Muscle layer of colon (tissue), 2 donors: ENCODE data around the gene BTBD9.

Experiments used
- H3K27ac ChIP-seq: one replicate; pipeline ENCODE4 v1.7.0; 2013; ENCODE audit warnings: low read depth, mild to moderate bottlenecking, low read length, moderate library complexity
- H3K27me3 ChIP-seq, 2 donors: one replicate each; pipeline ENCODE4 v1.7.0; 2013; ENCODE audit warnings: low read length in 2 of 2, mild to moderate bottlenecking in 2 of 2; ENCODE audit not compliant: insufficient read depth in 2 of 2, control insufficient read depth in 1 of 2
- H3K36me3 ChIP-seq: one replicate; pipeline ENCODE4 v1.7.0; 2013; ENCODE audit warnings: mild to moderate bottlenecking, low read length; ENCODE audit not compliant: insufficient read depth
- H3K4me1 ChIP-seq: one replicate; pipeline ENCODE4 v1.7.0; 2013; ENCODE audit warnings: mild to moderate bottlenecking, low read length; ENCODE audit not compliant: insufficient read depth
- H3K4me3 ChIP-seq, 2 donors: one replicate each; pipeline ENCODE4 v1.7.0; 2013; ENCODE audit warnings: low read length in 2 of 2, low read depth in 1 of 2, mild to moderate bottlenecking in 1 of 2, moderate library complexity in 1 of 2
- H3K9ac ChIP-seq: one replicate; pipeline ENCODE4 v1.7.0; 2013; ENCODE audit warnings: low read length
- H3K9me3 ChIP-seq: one replicate; pipeline ENCODE4 v1.7.0; 2013; ENCODE audit warnings: mild to moderate bottlenecking, low read length
- donor health status: abdominal sarcoma.
- donor health status: Adenocarcinoma of cecum.

Gene BTBD9

GRCh38 chr6:38198219-38198618 lies 441.5 kb downstream of the BTBD9 start:
- no peak overlapping the region for H3K9ac ChIP-seq
- no peak overlapping the region for H3K27ac ChIP-seq
- peaks cover 13% of the 10 kb centered on the region for H3K4me1 ChIP-seq
- H3K27me3 ChIP-seq = no peaks in the 10 kb centered on the region
- no peak overlapping the region for H3K4me3 ChIP-seq
- no peaks in the 10 kb centered on the region for H3K36me3 ChIP-seq
- no peaks in the 10 kb centered on the region for H3K9me3 ChIP-seq

- Histone ChIP-seq H3K27me3 (no peaks in the 10 kb centered on the region), H3K4me1 (peaks cover 13% of the 10 kb centered on the region), H3K9me3 (no peaks in the 10 kb centered on the region), H3K36me3 (no peaks in the 10 kb centered on the region), H3K9ac (no peak overlapping the region), H3K4me3 (no peak overlapping the region), H3K27ac (no peak overlapping the region)
These were observed 444.6 kb downstream of the BTBD9 start for GRCh38 chr6:38195113-38195635.

DNA sequence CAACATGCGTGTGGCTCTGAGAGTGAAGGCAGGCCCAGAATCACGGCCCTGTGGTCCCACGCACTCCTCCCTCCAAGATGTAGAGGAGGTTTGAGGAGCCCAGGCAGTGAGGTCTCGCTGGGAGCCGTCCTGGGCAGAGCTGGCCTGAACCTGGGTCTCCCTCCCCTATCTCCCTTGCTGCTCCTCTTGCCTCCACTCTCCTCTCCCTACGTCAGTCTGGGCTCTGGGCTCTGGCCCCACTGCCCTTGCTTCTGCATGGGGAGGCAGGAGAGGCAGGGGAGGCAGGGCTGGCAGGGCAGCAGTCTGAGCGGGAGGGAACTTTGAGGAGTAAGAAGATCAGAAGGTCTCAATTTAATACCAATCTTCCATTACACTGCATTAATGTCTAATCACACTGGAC lies 445.1 kb downstream of the BTBD9 start:
- Histone ChIP-seq H3K27me3 (no peaks in the 10 kb centered on the region), H3K4me3 (no peak overlapping the region), H3K36me3 (no peaks in the 10 kb centered on the region), H3K9me3 (no peaks in the 10 kb centered on the region), H3K4me1 (peaks cover 13% of the 10 kb centered on the region), H3K9ac (no peak overlapping the region), H3K27ac (no peak overlapping the region)

- no peak overlapping the region for H3K9ac ChIP-seq
- H3K27me3 ChIP-seq = no peaks in the 10 kb centered on the region
- no peak overlapping the region for H3K27ac ChIP-seq
- H3K36me3 ChIP-seq = no peaks in the 10 kb centered on the region
- H3K9me3 ChIP-seq = no peaks in the 10 kb centered on the region
- H3K4me3 ChIP-seq = no peak overlapping the region
- peaks cover 13% of the 10 kb centered on the region for H3K4me1 ChIP-seq
These were observed 445.5 kb downstream of the BTBD9 start for GRCh38 chr6:38194282-38194572.

GRCh38 chr6:38193481-38194281 lies 446.0 kb downstream of the BTBD9 start:
- H3K36me3 ChIP-seq = no peaks in the 10 kb centered on the region
- H3K9ac ChIP-seq = no peak overlapping the region
- no peak overlapping the region for H3K4me3 ChIP-seq
- no peaks in the 10 kb centered on the region for H3K9me3 ChIP-seq
- no peaks in the 10 kb centered on the region for H3K27me3 ChIP-seq
- H3K4me1 ChIP-seq = peaks cover 13% of the 10 kb centered on the region
- H3K27ac ChIP-seq = no peak overlapping the region

DNA sequence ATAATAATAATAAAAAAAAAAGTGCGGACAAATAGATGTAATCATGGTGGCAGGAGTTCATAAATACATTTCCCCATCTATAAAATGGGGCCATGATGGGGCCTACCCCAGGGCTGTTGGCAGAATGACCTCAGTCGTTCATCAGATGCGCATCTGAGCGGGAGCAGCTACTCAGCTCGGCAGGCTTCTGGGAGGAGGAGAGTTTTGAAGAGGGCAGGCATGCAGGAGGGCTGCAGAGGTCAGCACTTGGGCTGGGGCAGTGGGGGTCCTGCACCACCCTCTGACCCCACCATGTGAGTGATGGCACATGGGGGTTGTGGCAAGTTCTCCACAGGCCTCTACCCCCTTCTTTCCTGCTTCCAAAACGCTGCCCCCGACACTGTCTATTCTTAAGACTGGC lies 446.7 kb downstream of the BTBD9 start:
- H3K27me3 ChIP-seq = no peaks in the 10 kb centered on the region
- no peak overlapping the region for H3K4me3 ChIP-seq
- H3K27ac ChIP-seq = no peak overlapping the region
- no peak overlapping the region for H3K9ac ChIP-seq
- H3K9me3 ChIP-seq = no peaks in the 10 kb centered on the region
- H3K36me3 ChIP-seq = no peaks in the 10 kb centered on the region
- peaks cover 13% of the 10 kb centered on the region for H3K4me1 ChIP-seq

DNA sequence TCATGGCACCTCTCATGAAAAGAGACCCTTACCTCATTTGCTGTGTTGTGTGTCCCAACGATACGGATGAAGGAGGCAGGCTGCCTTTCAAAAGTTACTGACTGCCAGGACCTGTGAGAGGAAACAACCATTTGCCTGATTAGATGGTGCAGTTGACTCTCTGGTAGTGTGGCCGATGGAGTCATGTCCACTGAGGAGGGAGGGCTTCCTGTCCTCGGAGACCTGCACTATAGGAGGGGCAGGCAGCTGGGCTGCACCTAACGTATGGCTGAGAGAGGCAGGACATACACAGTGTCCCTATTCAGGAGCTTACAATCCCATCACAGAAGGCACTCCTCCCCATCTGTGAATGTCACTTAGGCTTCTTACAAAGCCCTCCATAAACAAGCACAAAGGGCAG lies 447.2 kb downstream of the BTBD9 start:
- no peaks in the 10 kb centered on the region for H3K36me3 ChIP-seq
- no peak overlapping the region for H3K4me3 ChIP-seq
- H3K9me3 ChIP-seq = no peaks in the 10 kb centered on the region
- no peaks in the 10 kb centered on the region for H3K27me3 ChIP-seq
- peaks cover 13% of the 10 kb centered on the region for H3K4me1 ChIP-seq
- H3K27ac ChIP-seq = no peak overlapping the region
- no peak overlapping the region for H3K9ac ChIP-seq

- Histone ChIP-seq H3K4me1 (peaks cover 13% of the 10 kb centered on the region), H3K4me3 (no peak overlapping the region), H3K36me3 (no peaks in the 10 kb centered on the region), H3K9me3 (no peaks in the 10 kb centered on the region), H3K27me3 (no peaks in the 10 kb centered on the region), H3K27ac (no peak overlapping the region), H3K9ac (no peak overlapping the region)
These were observed 447.7 kb downstream of the BTBD9 start for GRCh38 chr6:38192011-38192410.

DNA sequence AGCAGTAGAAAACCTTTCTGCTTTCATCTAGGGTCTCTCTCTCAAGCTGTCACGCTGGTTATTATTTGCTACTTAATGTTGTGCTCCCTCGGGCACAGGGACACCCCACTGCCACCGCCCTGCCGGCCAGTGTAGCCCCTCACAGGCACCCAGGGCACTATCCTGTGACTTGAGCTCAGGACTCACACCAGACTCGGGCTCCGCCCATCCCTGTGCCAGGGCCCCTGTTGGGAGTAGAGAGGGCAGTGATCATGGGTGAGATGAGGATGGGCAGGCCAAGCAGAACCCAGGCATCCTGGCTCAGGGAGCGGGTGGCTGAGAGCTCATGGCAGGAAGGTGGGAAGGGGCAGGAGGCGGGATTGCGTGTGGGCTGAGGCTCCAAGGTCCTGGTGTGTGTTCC lies 448.3 kb downstream of the BTBD9 start:
- Histone ChIP-seq H3K27ac (no peak overlapping the region), H3K4me1 (peaks cover 13% of the 10 kb centered on the region), H3K27me3 (no peaks in the 10 kb centered on the region), H3K9me3 (no peaks in the 10 kb centered on the region), H3K9ac (no peak overlapping the region), H3K36me3 (no peaks in the 10 kb centered on the region), H3K4me3 (no peak overlapping the region)

- Histone ChIP-seq H3K27ac (no peak overlapping the region), H3K4me3 (no peak overlapping the region), H3K9ac (no peak overlapping the region), H3K36me3 (no peaks in the 10 kb centered on the region), H3K27me3 (no peaks in the 10 kb centered on the region), H3K4me1 (no peaks in the 10 kb centered on the region), H3K9me3 (no peaks in the 10 kb centered on the region)
These were observed 450.9 kb downstream of the BTBD9 start for GRCh38 chr6:38188677-38189335.

DNA sequence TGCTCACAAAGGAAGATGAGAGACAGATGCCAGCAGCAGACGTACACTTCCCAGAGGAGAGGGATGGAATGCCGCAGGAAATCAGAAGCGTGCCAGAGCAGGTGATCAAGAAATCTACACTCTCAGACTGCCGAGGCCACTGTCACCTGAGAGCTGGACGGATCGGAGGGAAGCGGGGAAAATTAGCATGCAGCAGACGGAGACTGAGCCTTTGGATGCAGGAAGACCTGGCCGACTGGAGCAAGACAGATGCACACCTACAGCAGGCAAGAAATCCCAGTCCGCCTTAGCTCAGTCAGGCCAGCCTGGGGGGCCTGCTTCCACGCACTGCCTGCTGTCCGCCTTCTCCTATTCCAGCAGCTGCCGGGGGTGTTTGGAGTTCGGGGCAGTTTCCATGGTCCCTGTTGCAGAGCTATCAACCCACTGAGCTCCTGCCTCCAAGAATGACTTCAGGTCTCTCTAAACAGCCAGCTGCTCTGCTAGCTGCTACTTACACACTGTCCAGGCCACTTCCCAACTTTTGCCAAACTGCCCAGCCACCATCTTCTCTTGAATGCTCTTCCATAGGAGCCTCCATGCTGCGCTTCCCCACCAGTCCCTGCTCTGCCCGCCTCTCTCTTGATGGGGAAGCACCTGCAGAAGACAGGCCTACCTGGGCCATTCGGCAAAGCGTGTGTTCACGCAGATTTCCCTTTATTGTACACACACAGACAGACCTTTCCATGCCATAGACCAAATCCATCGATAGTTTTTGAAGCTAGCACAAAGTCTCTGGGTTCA lies 451.7 kb downstream of the BTBD9 start:
- Histone ChIP-seq H3K4me1 (no peaks in the 10 kb centered on the region), H3K4me3 (no peak overlapping the region), H3K36me3 (no peaks in the 10 kb centered on the region), H3K9me3 (no peaks in the 10 kb centered on the region), H3K27ac (no peak overlapping the region), H3K27me3 (no peaks in the 10 kb centered on the region), H3K9ac (no peak overlapping the region)
